Neural progenitor cell (in vitro differentiated cells): ENCODE measurements around the gene ANO2. TPM values are rescaled to one million over a fixed set of nuclear protein-coding genes. Genes with fewer than 3 reads are reported as not detected.

ENCODE experiments used
- DNase-seq: peaks from one replicate; pipeline ENCODE4 v3.0.0-alpha.2; 2016; ENCODE audit warnings: low spot score
- H2AFZ ChIP-seq: fragments of 200-600 bp; sonication (generic); replicated peaks from 2 replicates; pipeline ENCODE4 v1.6.1; 2016; ENCODE audit warnings: antibody characterized with exemption
- H3F3A ChIP-seq: fragments of 200-600 bp; sonication (generic); 2 replicates; pipeline ENCODE4 v1.6.1; 2016; ENCODE audit warnings: antibody characterized with exemption, low read depth
- H3K27ac ChIP-seq: fragments of 200-600 bp; sonication (generic); 2 replicates; pipeline ENCODE4 v1.5.1; 2016; ENCODE audit warnings: mild to moderate bottlenecking
- H3K27me3 ChIP-seq: fragments of 200-600 bp; sonication (generic); 2 replicates; pipeline ENCODE4 v1.6.1; 2016; ENCODE audit warnings: mild to moderate bottlenecking, moderate library complexity
- H3K36me3 ChIP-seq: fragments of 200-600 bp; sonication (generic); 2 replicates; pipeline ENCODE4 v1.5.1; 2016
- H3K4me1 ChIP-seq: fragments of 200-600 bp; sonication (generic); 2 replicates; pipeline ENCODE4 v1.6.1; 2016; ENCODE audit warnings: mixed run types
- H3K4me2 ChIP-seq: fragments of 200-600 bp; sonication (generic); 2 replicates; pipeline ENCODE4 v1.6.1; 2016
- H3K4me3 ChIP-seq: fragments of 200-600 bp; sonication (generic); 2 replicates; pipeline ENCODE4 v1.5.1; 2016
- H3K79me2 ChIP-seq: fragments of 200-600 bp; sonication (generic); 2 replicates; pipeline ENCODE4 v1.6.1; 2016; ENCODE audit warnings: low read depth
- H3K9ac ChIP-seq: fragments of 200-600 bp; sonication (generic); 2 replicates; pipeline ENCODE4 v1.6.1; 2016
- H3K9me3 ChIP-seq: fragments of 200-600 bp; sonication (generic); 2 replicates; pipeline ENCODE4 v1.5.1; 2016; ENCODE audit warnings: low read depth
- H4K20me1 ChIP-seq: fragments of 200-600 bp; sonication (generic); 2 replicates; pipeline ENCODE4 v1.6.1; 2016; ENCODE audit warnings: low read depth
- H3K27ac Mint-ChIP-seq: 3 replicates; pipeline ENCODE4 v1.8.0; 2021; ENCODE audit warnings: mixed read lengths
- H3K27me3 Mint-ChIP-seq: 2 replicates; pipeline ENCODE4 v1.8.0; 2022; ENCODE audit warnings: low read depth, mild to moderate bottlenecking, inconsistent platforms, moderate library complexity, mixed read lengths; ENCODE audit not compliant: insufficient read depth
- H3K36me3 Mint-ChIP-seq: 3 replicates; pipeline ENCODE4 v1.8.0; 2021; ENCODE audit warnings: mixed read lengths
- H3K4me1 Mint-ChIP-seq: 3 replicates; pipeline ENCODE4 v1.8.0; 2021; ENCODE audit warnings: mixed read lengths
- H3K4me3 Mint-ChIP-seq: 3 replicates; pipeline ENCODE4 v1.8.0; 2021; ENCODE audit warnings: mild to moderate bottlenecking, moderate library complexity, mixed read lengths
- H3K9me3 Mint-ChIP-seq: 3 replicates; pipeline ENCODE4 v1.8.0; 2020; ENCODE audit warnings: mixed read lengths
- CTCF ChIP-seq: fragments of 200-600 bp; sonication (generic); IDR thresholded peaks from 2 replicates; pipeline ENCODE4 v1.5.1; 2017; ENCODE audit warnings: antibody characterized with exemption, mild to moderate bottlenecking
- EZH2 ChIP-seq: fragments of 200-600 bp; sonication (generic); IDR thresholded peaks from 2 replicates; pipeline ENCODE4 v1.6.1; 2017; ENCODE audit warnings: antibody characterized with exemption, mild to moderate bottlenecking, moderate library complexity
- EZH2phosphoT487 ChIP-seq: fragments of 200-600 bp; sonication (generic); IDR thresholded peaks from 2 replicates; pipeline ENCODE4 v1.6.1; 2017; ENCODE audit warnings: antibody characterized with exemption
- total RNA-seq: library from RNA; depleted of rRNA; stranded (reverse); fragments of >200 nt; gene quantifications from 2 replicates; pipeline ENCODE4 v1.2.3, GENCODE V29; 2015; ENCODE audit warnings: low replicate concordance

Gene ANO2
- total RNA-seq, 1 donor from 2014 or later = 4.8 TPM

- Histone ChIP-seq H3K36me3 (no peaks in the 10 kb centered on the region), H3K79me2 (no peaks in the 10 kb centered on the region)
These were observed 37.0 kb upstream of the ANO2 start for GRCh38 chr12:5982106-5982505.

GRCh38 chr12:5977556-5977955 lies 32.5 kb upstream of the ANO2 start:
- Histone ChIP-seq H3K27me3 (no peaks in the 10 kb centered on the region), H3K4me2 (no peak overlapping the region), H4K20me1 (no peaks in the 10 kb centered on the region), H3K36me3 (no peaks in the 10 kb centered on the region), H3K9me3 (no peaks in the 10 kb centered on the region), H3K4me3 (no peak overlapping the region), H2AFZ (no peak overlapping the region), H3K79me2 (no peaks in the 10 kb centered on the region), H3K9ac (no peak overlapping the region), H3F3A (no peaks in the 10 kb centered on the region), H3K4me1 (no peaks in the 10 kb centered on the region), H3K27ac (no peak overlapping the region)
- no peaks in the 10 kb centered on the region for H3K36me3 Mint-ChIP-seq
- TF ChIP-seq EZH2 = no peak
- no peak for TF ChIP-seq EZH2phosphoT487
- no peak for TF ChIP-seq CTCF
- H3K9me3 Mint-ChIP-seq = no peaks in the 10 kb centered on the region
- no peak overlapping the region for H3K27ac Mint-ChIP-seq
- H3K4me3 Mint-ChIP-seq = no peak overlapping the region
- no peak for DNase-seq
- H3K27me3 Mint-ChIP-seq = peaks cover 2% of the 10 kb centered on the region
- H3K4me1 Mint-ChIP-seq = peaks cover 6% of the 10 kb centered on the region

More at GRCh38 chr12:5982106-5982505, 37.0 kb upstream of the ANO2 start:
- H4K20me1 ChIP-seq = no peaks in the 10 kb centered on the region
- no peak overlapping the region for H3K27ac Mint-ChIP-seq
- no peaks in the 10 kb centered on the region for H3K36me3 Mint-ChIP-seq
- H3F3A ChIP-seq = peaks cover 4% of the 10 kb centered on the region
- no peak overlapping the region for H3K27ac ChIP-seq
- TF ChIP-seq CTCF = no peak
- no peak for TF ChIP-seq EZH2phosphoT487
- no peak for TF ChIP-seq EZH2
- no peak overlapping the region for H3K4me2 ChIP-seq
- peaks cover 14% of the 10 kb centered on the region for H3K4me1 ChIP-seq
- H3K4me1 Mint-ChIP-seq = peaks cover 14% of the 10 kb centered on the region
- no peaks in the 10 kb centered on the region for H3K9me3 Mint-ChIP-seq
- H3K4me3 Mint-ChIP-seq = no peak overlapping the region
- H3K27me3 Mint-ChIP-seq = peaks cover 3% of the 10 kb centered on the region
- H2AFZ ChIP-seq = no peak overlapping the region
- no peaks in the 10 kb centered on the region for H3K27me3 ChIP-seq
- H3K4me3 ChIP-seq = no peak overlapping the region
- no peak overlapping the region for H3K9ac ChIP-seq
- DNase-seq = no peak
- H3K9me3 ChIP-seq = no peaks in the 10 kb centered on the region

GRCh38 chr12:5976711-5977110 lies 31.7 kb upstream of the ANO2 start:
- H3K27ac ChIP-seq = no peak overlapping the region
- Mint-ChIP-seq H3K4me3 (no peak overlapping the region), H3K27ac (no peak overlapping the region), H3K4me1 (peaks cover 6% of the 10 kb centered on the region), H3K36me3 (no peaks in the 10 kb centered on the region), H3K27me3 (peaks cover 2% of the 10 kb centered on the region), H3K9me3 (no peaks in the 10 kb centered on the region)
- no peaks in the 10 kb centered on the region for H3K9me3 ChIP-seq
- no peaks in the 10 kb centered on the region for H3K36me3 ChIP-seq
- H3K4me2 ChIP-seq = no peak overlapping the region
- no peaks in the 10 kb centered on the region for H3K4me1 ChIP-seq
- H3K27me3 ChIP-seq = no peaks in the 10 kb centered on the region
- no peak overlapping the region for H2AFZ ChIP-seq
- no peak overlapping the region for H3K4me3 ChIP-seq
- TF ChIP-seq EZH2phosphoT487 = no peak
- TF ChIP-seq EZH2 = no peak
- TF ChIP-seq CTCF = no peak
- H3K9ac ChIP-seq = no peak overlapping the region
- H3K79me2 ChIP-seq = no peaks in the 10 kb centered on the region
- no peaks in the 10 kb centered on the region for H4K20me1 ChIP-seq
- no peaks in the 10 kb centered on the region for H3F3A ChIP-seq
- DNase-seq = no peak
